Activated T-cell treated with anti-CD3 and anti-CD28 coated beads for 48 hours (primary cell): Measurements from ENCODE around the gene CSAG1.
"Not testable (repeated sequence)": the region's sequence is repeated elsewhere in the genome, so short reads cannot be mapped to it uniquely, and the experiment has no call there.

Experiments
- DNase-seq: peaks from one replicate; pipeline ENCODE4 v3.0.0-alpha.2; 2020; ENCODE audit warnings: low read depth

The CSAG1 gene

GRCh38 chrX:152697952-152698931, 35.3 kb downstream of the CSAG1 start, which contains the start of gene MAGEA3:
Gene MAGEA3, plus strand, starts transcription at chrX:152698794. Its CDS starts 2,039 bp downstream, at chrX:152700833.
- DNase-seq = not testable (repeated sequence)

- DNase-seq = not testable (repeated sequence)
Observed at GRCh38 chrX:152681012-152681411, 52.5 kb downstream of the CSAG1 start.
